ENCODE data around the gene SUMO3. TPM values are rescaled to one million over a fixed set of nuclear protein-coding genes. Genes with fewer than 3 reads are reported as not detected.

SUMO3 gene
- total RNA-seq, 2 experiments from 2014 or later, result 98.8 to 102 TPM

DNA sequence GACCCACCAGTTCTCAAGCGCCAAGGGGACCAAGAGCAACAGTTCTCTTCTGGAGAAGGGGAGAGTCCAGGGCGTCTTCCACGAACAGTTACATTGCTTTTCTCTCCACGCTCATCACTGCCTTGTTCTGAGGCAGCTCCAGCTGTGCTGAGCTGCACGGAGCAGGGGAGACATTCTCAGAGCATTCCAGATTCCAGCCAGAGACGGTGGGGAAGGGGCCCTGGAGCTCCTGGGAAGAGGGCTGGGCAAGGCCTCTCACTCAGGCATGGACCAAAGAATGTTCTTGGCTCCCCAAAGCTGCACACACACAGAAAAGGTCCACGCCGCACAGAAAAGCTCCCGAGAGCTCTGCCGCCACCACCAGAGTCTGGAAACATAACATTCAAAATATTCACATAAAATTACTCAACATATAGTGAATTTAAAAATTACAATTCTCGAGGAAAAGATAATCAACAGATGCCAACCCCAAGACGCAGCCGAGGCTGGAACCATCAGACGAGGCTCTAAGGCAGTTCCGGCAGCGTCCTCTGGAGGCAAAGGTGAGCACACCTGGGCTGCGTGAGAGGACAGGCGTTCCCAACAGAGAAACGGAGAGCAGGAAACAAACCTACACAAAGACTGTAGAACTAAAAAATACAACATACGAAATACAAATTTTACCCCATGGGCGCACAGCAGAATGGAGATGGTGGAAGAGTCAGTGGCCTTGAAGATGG is 56.7 kb downstream of the SUMO3 start:
- ChIA-PET CTCF (interaction anchor here (1.2 kb wide), 1 partner anchor 247 kb away, joined by 3 read pairs; no protein-coding TSS in a partner anchor), POLR2A (no interaction called here)
- Mint-ChIP-seq H3K27ac (no peak overlapping the region), H3K4me1 (ENCODE audit: low read depth) (peaks cover 18% of the 10 kb centered on the region), H3K36me3 (ENCODE audit: low read depth) (peaks cover 2% of the 10 kb centered on the region), H3K4me3 (no peak overlapping the region), H3K9me3 (ENCODE audit: insufficient read depth) (no peaks in the 10 kb centered on the region), H3K27me3 (ENCODE audit: low read depth) (no peaks in the 10 kb centered on the region)
- DNase-seq (no peak), ATAC-seq (no peak)

DNA sequence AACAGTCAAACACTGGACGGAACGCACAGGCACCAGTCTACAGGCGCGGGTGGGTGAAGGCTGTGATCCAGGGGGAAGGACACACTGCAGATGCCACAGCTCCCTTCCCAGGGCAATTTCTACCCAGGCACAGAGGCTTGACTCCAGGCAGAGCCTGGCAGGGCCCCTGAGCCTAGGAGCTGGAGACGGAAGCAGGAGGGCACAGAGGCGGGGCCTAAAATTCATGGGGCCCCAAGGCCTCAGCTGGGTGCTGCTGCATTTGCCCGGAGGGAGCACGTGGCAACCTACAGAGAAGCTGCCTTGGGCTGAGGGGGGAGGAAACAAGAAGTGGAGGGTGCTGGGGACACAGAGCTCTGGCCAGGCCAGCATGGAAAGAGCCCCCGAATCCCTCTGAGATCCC is 57.5 kb downstream of the SUMO3 start:
- Mint-ChIP-seq H3K27ac (no peak overlapping the region), H3K36me3 (ENCODE audit: low read depth) (no peaks in the 10 kb centered on the region), H3K4me3 (no peak overlapping the region), H3K9me3 (ENCODE audit: insufficient read depth) (no peaks in the 10 kb centered on the region), H3K27me3 (ENCODE audit: low read depth) (no peaks in the 10 kb centered on the region), H3K4me1 (ENCODE audit: low read depth) (peaks cover 10% of the 10 kb centered on the region)
- ATAC-seq (no peak), DNase-seq (no peak)
- ChIA-PET POLR2A (no interaction called here), CTCF (no interaction called here)

DNA sequence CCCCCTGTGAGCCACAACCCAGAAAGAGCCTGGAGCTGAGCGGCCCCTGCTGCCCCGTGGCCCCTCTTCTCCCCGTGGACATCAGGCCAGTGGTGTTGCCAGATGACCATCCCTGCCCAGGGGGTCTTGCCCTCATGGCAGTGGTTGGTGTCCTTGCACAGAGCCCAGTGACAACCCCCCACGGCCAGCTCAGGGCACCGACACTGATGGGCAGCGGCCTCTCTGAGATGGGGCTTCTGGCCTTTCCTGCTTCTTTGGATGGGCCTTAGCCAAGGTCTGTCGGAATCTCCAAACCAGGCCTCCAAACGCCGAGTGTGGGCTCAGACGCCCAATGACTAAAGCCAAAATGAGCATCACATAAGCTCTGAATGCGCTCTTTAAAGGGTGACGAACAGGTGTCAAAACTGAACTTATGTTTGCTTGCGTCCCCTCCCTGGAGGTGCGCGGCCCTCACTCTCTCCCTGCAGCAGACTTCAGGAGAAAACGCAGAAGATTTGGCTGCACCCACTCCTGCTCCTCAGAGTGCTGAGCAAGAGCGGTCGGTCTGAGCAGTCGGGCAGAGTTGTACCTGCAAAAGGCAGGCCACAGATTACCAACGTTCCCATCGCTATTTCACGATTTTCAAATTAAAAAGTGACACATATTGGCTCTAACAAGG is 58.1 kb downstream of the SUMO3 start:
- ChIA-PET POLR2A (no interaction called here), CTCF (no interaction called here)
- Mint-ChIP-seq H3K4me3 (no peak overlapping the region), H3K27me3 (ENCODE audit: low read depth) (no peaks in the 10 kb centered on the region), H3K36me3 (ENCODE audit: low read depth) (no peaks in the 10 kb centered on the region), H3K4me1 (ENCODE audit: low read depth) (peaks cover 3% of the 10 kb centered on the region), H3K9me3 (ENCODE audit: insufficient read depth) (no peaks in the 10 kb centered on the region), H3K27ac (no peak overlapping the region)
- ATAC-seq (no peak), DNase-seq (no peak)

DNA sequence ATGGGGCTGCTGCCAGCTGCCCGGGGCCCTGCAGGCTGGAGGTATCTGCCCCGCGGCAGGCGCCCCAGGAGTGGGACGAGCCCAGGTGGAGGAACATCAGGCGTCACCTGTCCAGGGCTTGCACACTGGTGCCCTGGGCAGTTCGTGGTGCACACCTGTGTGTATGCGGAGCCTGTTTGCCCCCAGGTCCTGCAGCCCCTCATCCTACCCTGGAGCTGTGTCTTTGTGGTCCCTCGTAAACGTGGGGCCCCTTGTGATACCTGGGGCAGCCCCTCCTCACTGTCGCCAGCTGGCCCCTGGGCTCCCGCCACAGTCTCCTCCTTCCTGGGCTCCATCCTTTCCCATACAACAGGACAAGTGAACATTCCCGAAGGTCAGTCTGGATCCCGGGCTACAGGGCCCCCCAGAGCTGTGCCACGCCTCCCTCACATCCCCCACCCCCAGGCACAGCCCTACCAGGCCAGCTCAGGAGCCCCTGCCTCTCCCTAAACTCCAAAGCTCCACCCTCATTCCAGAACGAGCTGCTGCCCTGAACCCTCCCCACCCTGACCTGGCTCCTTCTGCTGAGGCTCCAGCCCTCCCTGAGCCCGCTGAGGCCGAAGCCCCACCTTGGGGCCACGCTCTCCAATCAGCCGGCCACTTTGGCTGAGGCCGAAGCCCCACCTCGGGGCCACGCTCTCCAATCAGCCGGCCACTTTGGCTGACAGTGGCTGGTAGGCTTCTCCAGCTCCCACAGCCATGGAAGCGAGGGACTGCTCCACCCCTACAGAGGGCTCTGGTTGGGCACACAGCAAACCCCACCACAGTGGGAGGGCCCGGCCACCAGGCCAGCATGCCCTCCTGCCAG is 58.9 kb downstream of the SUMO3 start:
- Mint-ChIP-seq H3K36me3 (ENCODE audit: low read depth) (no peaks in the 10 kb centered on the region), H3K27ac (no peak overlapping the region), H3K4me1 (ENCODE audit: low read depth) (no peaks in the 10 kb centered on the region), H3K27me3 (ENCODE audit: low read depth) (no peaks in the 10 kb centered on the region), H3K4me3 (no peak overlapping the region), H3K9me3 (ENCODE audit: insufficient read depth) (no peaks in the 10 kb centered on the region)
- DNase-seq, result no peak
- ChIA-PET POLR2A (no interaction called here), CTCF (no interaction called here)
- ATAC-seq, result no peak

DNA sequence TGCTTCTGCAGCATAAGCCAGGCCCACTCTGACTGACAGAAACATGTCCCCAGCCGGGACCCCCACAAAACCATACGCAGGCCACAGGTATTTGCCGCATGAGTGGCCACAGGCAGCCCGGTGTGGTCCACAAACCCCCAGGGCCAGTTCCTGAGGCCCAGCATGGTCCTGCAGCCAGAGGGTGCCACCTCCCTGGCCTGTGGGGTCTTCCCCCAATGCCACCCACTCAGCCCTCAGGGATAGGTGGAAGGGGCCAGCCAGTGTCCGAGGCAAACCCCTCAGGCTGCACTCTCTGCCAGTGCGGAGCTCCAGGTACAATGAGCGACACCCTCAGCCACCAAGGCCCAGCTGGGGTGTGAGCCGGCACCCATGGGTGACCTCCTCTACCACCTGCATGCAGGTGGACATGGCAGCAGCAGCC is 59.7 kb downstream of the SUMO3 start:
- H3K36me3 Mint-ChIP-seq (ENCODE audit: low read depth), result no peaks in the 10 kb centered on the region
- no peaks in the 10 kb centered on the region for H3K9me3 Mint-ChIP-seq (ENCODE audit: insufficient read depth)
- no peak overlapping the region for H3K27ac Mint-ChIP-seq
- H3K27me3 Mint-ChIP-seq (ENCODE audit: low read depth), result no peaks in the 10 kb centered on the region
- ATAC-seq, result no peak
- no peaks in the 10 kb centered on the region for H3K4me1 Mint-ChIP-seq (ENCODE audit: low read depth)
- H3K4me3 Mint-ChIP-seq, result no peak overlapping the region
- POLR2A ChIA-PET, result no interaction called here
- no peak for DNase-seq
- CTCF ChIA-PET, result no interaction called here

DNA sequence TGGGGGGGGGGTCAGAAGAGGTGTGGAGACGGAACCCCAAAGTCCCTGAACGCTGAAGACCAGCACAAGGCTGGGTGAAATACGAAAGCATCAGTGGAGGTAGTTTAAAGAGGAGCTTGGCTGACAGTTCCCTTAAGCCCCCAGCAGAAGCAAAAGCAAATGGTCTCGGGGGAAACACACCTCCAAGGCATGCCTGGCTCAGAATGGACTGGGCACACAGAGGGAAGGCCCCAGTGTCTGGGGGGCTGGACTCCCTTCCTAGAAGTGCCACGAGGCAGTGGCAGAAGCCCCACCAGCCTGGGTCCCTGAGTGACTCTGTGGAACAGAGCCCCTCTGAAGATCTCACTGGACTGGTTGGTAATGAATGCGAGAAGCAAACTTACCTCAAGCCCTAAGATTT is 60.1 kb downstream of the SUMO3 start:
- Mint-ChIP-seq H3K27me3 (ENCODE audit: low read depth) (no peaks in the 10 kb centered on the region), H3K9me3 (ENCODE audit: insufficient read depth) (no peaks in the 10 kb centered on the region), H3K4me1 (ENCODE audit: low read depth) (no peaks in the 10 kb centered on the region), H3K4me3 (no peak overlapping the region), H3K27ac (no peak overlapping the region), H3K36me3 (ENCODE audit: low read depth) (no peaks in the 10 kb centered on the region)
- DNase-seq, result no peak
- ChIA-PET POLR2A (no interaction called here), CTCF (no interaction called here)
- ATAC-seq, result no peak

DNA sequence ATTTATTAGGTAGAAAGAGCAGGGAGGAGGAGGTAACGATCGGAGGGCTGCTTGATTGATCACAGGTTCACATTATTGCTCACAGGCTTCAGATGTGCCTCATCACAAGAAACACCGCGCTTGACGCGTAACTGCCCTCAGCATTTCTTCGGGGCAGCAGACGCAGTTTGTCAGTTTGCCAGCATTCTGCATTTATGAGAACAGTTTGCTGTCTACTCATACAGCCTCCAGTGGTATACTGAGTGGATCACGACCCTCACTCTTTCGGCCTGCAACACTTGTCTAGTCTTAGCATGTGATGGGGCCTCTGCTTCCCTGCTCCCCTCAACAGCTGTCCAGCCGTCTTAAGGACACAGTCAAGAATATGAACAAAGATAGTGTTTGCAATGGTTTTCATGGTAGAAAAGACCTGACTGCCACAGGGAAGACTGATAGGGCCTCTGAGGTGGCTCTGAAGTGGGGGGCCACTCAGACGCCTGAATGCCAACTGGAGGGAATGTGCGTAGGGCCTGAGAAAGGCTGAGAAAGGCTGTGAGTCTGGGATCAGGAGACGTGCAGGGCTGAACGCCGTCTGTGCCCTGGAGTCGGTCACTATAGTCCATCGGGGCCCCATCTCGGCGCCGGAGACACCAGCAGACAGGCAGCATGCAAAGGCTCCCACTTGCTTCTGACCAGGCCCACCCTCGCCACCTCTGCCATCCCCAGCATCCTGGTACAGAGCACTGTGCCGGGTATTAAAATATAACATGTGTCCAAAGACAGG is 61.3 kb downstream of the SUMO3 start:
- DNase-seq (no peak), ATAC-seq (no peak)
- ChIA-PET CTCF (no interaction called here), POLR2A (no interaction called here)
- Mint-ChIP-seq H3K27ac (no peak overlapping the region), H3K27me3 (ENCODE audit: low read depth) (no peaks in the 10 kb centered on the region), H3K36me3 (ENCODE audit: low read depth) (no peaks in the 10 kb centered on the region), H3K4me1 (ENCODE audit: low read depth) (no peaks in the 10 kb centered on the region), H3K4me3 (no peak overlapping the region), H3K9me3 (ENCODE audit: insufficient read depth) (no peaks in the 10 kb centered on the region)

Other genes starting within 250 kb of the SUMO3 start
- gene KRTAP10-4, start 244.3 kb downstream of the SUMO3 start, total RNA-seq, result not detected
- not detected for gene KRTAP10-5, start 237.5 kb downstream of the SUMO3 start, total RNA-seq
- not detected for gene KRTAP10-6, start 225.6 kb downstream of the SUMO3 start, total RNA-seq
- gene KRTAP10-7, start 217.5 kb downstream of the SUMO3 start, total RNA-seq, result not detected
- gene KRTAP10-8, start 206.0 kb downstream of the SUMO3 start, total RNA-seq, result not detected
- not detected for gene KRTAP10-9, start 191.0 kb downstream of the SUMO3 start, total RNA-seq
- not detected for gene KRTAP10-10, start 180.7 kb downstream of the SUMO3 start, total RNA-seq
- not detected for gene KRTAP10-11, start 171.6 kb downstream of the SUMO3 start, total RNA-seq
- gene KRTAP12-4, start 163.4 kb downstream of the SUMO3 start, total RNA-seq, result not detected
- not detected for gene KRTAP12-3, start 160.1 kb downstream of the SUMO3 start, total RNA-seq
- not detected for gene KRTAP12-2, start 151.1 kb downstream of the SUMO3 start, total RNA-seq
- gene KRTAP12-1, start 135.9 kb downstream of the SUMO3 start, total RNA-seq, result not detected
- gene KRTAP10-12, start 120.9 kb downstream of the SUMO3 start, total RNA-seq, result not detected
- gene TSPEAR, start 106.5 kb downstream of the SUMO3 start, total RNA-seq, result not detected
- gene UBE2G2, start 16.2 kb downstream of the SUMO3 start, total RNA-seq, result 10 to 100 TPM; 85.5 to 86.0 TPM
- gene PTTG1IP, start 55.6 kb upstream of the SUMO3 start, total RNA-seq, result 10 to 100 TPM; 54.9 to 55.2 TPM
- gene ITGB2, start 102.8 kb upstream of the SUMO3 start, total RNA-seq, result 100 to 1,000 TPM; 503 to 530 TPM
- gene SLX9, start 122.0 kb upstream of the SUMO3 start, total RNA-seq, result 10 to 100 TPM; 56.6 to 60.4 TPM

Measured in activated CD8-positive, alpha-beta T cell treated with anti-CD3 and anti-CD28 coated beads, Interleukin-2, amount 10 ng/mL, durations not matched to agents 7 days and 5 days (primary cell).